ENCODE results near the gene TET3.

The TET3 gene

GRCh38 chr2:74031221-74031620, 46.5 kb downstream of the TET3 start:
- DNase-seq (ENCODE audit: low spot score) = no peak

DNA sequence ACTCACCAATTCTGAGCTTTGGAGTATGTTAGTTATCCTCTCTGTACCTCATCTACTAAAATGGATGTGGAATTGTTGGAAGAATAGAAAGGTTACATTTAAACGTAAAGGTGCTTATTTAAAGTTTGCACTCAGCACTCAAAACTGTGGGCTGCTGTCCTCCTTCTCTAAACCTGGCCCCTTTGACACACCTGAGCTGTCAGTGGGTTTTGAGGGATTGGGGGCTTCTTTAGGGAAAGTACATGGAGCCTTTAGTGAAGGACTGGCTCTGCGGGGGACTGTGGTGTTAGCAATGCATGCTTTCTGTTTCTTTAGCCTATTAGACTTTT, 47.2 kb downstream of the TET3 start:
- no peak for DNase-seq (ENCODE audit: low spot score)

GRCh38 chr2:74033375-74033774, 48.7 kb downstream of the TET3 start:
- no peak for DNase-seq (ENCODE audit: low spot score)

Small RNAs within 50 kb of the gene (small RNA-seq; reads per million reads assigned to genes)
- gene AC110801.1 = 0 reads per million in 2 experiments
- 0 reads per million in 2 experiments for gene RNA5SP97

Measured in SK-N-DZ (cell line).